Lung (tissue), 12 donors: ENCODE data around the gene AGPS. TPM values are rescaled to one million over a fixed set of nuclear protein-coding genes. Genes with fewer than 3 reads are reported as not detected.

Source experiments
- ATAC-seq: fragments of 200-7000 bp; cut with Tn5 transposase; one replicate; pipeline ENCODE4 v1.9.1; 2020; ENCODE audit warnings: moderate number of reproducible peaks; ENCODE audit not compliant: insufficient read depth, low FRiP score
- DNase-seq, 3 donors: peaks; one replicate each; pipeline ENCODE4 v3.0.0-alpha.2; 2013 to 2017
- H3K27ac ChIP-seq, 2 donors: one replicate each; pipeline ENCODE4 v1.5.1; 2013; ENCODE audit warnings: mild to moderate bottlenecking in 2 of 2, moderate library complexity in 2 of 2, control low read depth in 1 of 2, inconsistent platforms in 1 of 2, low read depth in 1 of 2, low read length in 1 of 2
- H3K27me3 ChIP-seq, 3 donors: one replicate each; pipeline ENCODE4 v1.5.1; 2013; ENCODE audit warnings: low read length in 2 of 3; ENCODE audit not compliant: control insufficient read depth in 3 of 3, insufficient read depth in 3 of 3
- H3K36me3 ChIP-seq, 4 donors: one replicate each; pipeline ENCODE4 v1.5.1; 2013; ENCODE audit warnings: low read length in 4 of 4, mild to moderate bottlenecking in 1 of 4, moderate library complexity in 1 of 4; ENCODE audit not compliant: control insufficient read depth in 4 of 4, insufficient read depth in 4 of 4
- H3K4me1 ChIP-seq, 5 donors: one replicate each; pipeline ENCODE4 v1.5.1; 2013; ENCODE audit warnings: low read length in 5 of 5, mild to moderate bottlenecking in 2 of 5, moderate library complexity in 1 of 5; ENCODE audit not compliant: control insufficient read depth in 5 of 5, insufficient read depth in 5 of 5
- H3K4me3 ChIP-seq: one replicate; pipeline ENCODE4 v1.5.1; 2013; ENCODE audit warnings: mild to moderate bottlenecking, control low read depth, moderate library complexity
- H3K9ac ChIP-seq, 2 donors: one replicate each; pipeline ENCODE4 v1.5.1; 2013; ENCODE audit warnings: low read length in 2 of 2, control low read depth in 1 of 2; ENCODE audit not compliant: insufficient read depth in 1 of 2
- H3K9me3 ChIP-seq, 4 donors: one replicate each; pipeline ENCODE4 v1.5.1; 2013; ENCODE audit warnings: low read length in 3 of 4, mild to moderate bottlenecking in 1 of 4, moderate library complexity in 1 of 4; ENCODE audit not compliant: control insufficient read depth in 4 of 4, insufficient read depth in 3 of 4
- WGBS, 2 donors: extraction: QIAGEN DNeasy Blood & Tissue Kit; methylation state at CpG; one replicate each; pipeline ENCODE4 v1.1.7; 2013; 5-methylcytosine and 5-hydroxymethylcytosine counted together
- polyA plus RNA-seq, 2 donors: library from polyadenylated mRNA; stranded (reverse); fragments of 200-250 nt; gene quantifications; one replicate each; pipeline ENCODE4 v1.2.1, GENCODE V29; 2013
- total RNA-seq, 2 donors: library from RNA; depleted of rRNA in 1 of 2; stranded (reverse); fragments of >200 nt in 1 of 2; gene quantifications; one replicate each; pipeline ENCODE4 v1.2.1, GENCODE V29; 2014 to 2021
- TF ChIP-seq, protein P1 (sequence below): IDR thresholded peaks from 2 replicates; pipeline ENCODE4 v1.5.1; 2012; ENCODE audit warnings: mild to moderate bottlenecking; ENCODE audit errors: control extremely low read depth, extremely low read depth
- donor health status: control.
- donor health status: control.
- donor health status: Bipolar disorder and iron deficiency.
- donor health status: healthy.
- donor health status: DM: yes; HTN: yes; CAD: no.

The AGPS gene
- total and polyA plus RNA-seq, 4 donors = 5.2 to 43.9 (median 23.8) TPM

DNA sequence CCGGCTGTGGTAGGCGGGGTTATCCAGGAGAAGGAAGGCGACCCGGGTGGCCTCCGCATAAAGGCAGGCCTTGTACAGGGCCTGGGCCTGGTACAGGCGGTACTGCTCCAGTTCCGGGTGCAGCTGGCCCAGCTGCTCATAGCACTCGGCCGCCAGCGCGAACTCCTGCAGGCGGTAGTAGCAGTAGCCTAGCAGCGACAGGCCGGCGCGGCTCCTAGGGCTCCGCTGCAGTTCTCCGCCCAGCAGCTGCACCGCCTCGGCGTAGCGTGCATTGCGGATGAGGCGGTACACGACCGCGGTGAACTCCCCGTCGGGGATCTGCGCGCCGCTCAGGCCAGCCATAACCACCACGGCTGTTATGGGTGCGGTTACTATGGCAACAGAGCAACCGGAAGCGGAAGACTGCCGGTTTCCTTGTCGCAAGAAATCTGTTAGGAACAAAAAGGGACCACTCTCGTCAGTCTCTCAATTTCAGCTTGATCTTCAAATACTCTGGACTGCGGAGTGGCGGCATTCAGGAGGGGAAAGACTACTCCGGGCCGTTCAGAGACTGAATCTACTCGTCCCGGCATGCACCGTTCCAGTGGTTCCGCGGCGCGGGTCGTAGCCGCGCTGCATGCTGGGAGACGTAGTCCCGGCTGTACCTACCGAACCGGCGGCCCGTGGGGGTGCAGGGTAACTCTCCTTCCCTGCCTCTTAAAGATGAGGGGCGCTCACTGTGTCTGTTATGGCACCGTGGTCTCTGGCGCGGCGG lies 160.0 kb downstream of the AGPS start:
- no peaks in the 10 kb centered on the region for H3K27me3 ChIP-seq
- H3K4me1 ChIP-seq = peaks cover 0 to 16% (median 5%) of the 10 kb centered on the region in 5 donors
- ATAC-seq = peak; percentile 97
- DNase-seq = peak; percentile 94 to 96 (median 95)
- peak overlapping the region; percentile 86 for H3K4me3 ChIP-seq
- no peaks in the 10 kb centered on the region for H3K36me3 ChIP-seq
- TF ChIP-seq, protein P1, sequence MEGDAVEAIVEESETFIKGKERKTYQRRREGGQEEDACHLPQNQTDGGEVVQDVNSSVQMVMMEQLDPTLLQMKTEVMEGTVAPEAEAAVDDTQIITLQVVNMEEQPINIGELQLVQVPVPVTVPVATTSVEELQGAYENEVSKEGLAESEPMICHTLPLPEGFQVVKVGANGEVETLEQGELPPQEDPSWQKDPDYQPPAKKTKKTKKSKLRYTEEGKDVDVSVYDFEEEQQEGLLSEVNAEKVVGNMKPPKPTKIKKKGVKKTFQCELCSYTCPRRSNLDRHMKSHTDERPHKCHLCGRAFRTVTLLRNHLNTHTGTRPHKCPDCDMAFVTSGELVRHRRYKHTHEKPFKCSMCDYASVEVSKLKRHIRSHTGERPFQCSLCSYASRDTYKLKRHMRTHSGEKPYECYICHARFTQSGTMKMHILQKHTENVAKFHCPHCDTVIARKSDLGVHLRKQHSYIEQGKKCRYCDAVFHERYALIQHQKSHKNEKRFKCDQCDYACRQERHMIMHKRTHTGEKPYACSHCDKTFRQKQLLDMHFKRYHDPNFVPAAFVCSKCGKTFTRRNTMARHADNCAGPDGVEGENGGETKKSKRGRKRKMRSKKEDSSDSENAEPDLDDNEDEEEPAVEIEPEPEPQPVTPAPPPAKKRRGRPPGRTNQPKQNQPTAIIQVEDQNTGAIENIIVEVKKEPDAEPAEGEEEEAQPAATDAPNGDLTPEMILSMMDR = no peak
- WGBS, 2 donors = 0 to 1% methylated on average over 58 to 64 of the region's 64 CpGs
- peak overlapping the region; percentile 94 to 99 for H3K27ac ChIP-seq
- H3K9me3 ChIP-seq = no peaks in the 10 kb centered on the region
- peak overlapping the region; percentile 76 to 96 for H3K9ac ChIP-seq

DNA sequence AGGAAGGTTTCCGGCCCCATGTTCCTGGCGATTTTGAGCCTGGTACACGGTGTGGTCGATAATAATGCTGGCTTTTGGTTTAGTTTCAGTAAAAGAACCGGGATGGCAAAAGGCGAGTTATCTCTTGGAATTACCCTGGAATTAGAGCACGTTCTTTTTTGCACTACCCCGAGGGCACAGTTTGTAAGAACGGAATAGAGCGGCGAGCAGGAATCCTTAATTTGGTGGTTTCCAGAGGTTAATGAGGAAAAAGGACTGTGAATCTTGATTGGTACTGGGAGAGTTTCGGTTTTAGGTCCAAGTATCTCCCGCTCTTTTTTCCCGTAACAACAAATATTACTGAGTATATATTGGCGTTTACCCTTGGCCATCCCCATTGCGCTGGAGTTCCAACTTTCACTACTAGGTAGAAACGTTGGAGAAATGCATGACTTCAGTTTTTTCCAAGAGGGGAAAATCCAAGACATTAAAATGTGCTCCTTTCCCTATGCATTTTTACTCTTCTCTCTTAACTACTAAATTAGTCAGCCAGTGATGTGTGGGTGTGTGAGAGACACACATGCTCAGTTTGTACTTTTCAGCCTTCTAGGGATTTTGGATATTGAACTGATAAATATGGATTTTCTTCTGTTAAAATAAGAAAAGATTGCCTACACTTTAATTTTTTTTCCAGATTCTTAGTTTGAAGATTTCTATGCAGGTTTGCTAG lies 160.8 kb downstream of the AGPS start:
- peaks cover 0 to 16% (median 5%) of the 10 kb centered on the region in 5 donors for H3K4me1 ChIP-seq
- H3K36me3 ChIP-seq = no peaks in the 10 kb centered on the region
- ATAC-seq = no peak
- 3 to 6% methylated on average over 17 of the region's 17 CpGs for WGBS, 2 donors
- H3K4me3 ChIP-seq = peak overlapping the region; percentile 86
- peak overlapping the region; percentile 94 to 99 for H3K27ac ChIP-seq
- peaks cover 0 to 2% (median 0%) of the 10 kb centered on the region in 4 donors for H3K9me3 ChIP-seq
- DNase-seq = no peak
- TF ChIP-seq, protein P1 = no peak
- peak overlapping the region; percentile 76 to 96 for H3K9ac ChIP-seq
- H3K27me3 ChIP-seq = no peaks in the 10 kb centered on the region

DNA sequence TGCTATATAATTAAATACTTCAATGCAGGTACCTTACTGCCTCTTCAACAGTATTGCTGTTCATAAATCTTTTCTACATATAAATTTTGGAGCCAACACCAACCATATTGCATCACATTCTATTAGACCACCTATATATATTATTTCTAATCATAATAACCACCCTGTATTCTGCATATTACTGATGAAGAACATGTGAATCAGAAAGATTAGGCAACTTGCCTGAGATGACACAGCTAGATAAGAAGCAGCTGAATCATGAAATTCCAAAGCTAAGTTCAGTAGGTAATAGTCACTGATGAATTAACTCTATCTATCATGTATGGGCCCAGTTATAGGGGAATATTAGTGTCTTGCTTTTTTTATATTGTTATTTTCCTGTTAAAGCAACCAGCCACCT lies 161.8 kb downstream of the AGPS start:
- H3K4me3 ChIP-seq = no peak overlapping the region
- no peak overlapping the region for H3K9ac ChIP-seq
- DNase-seq (no peak), ATAC-seq (no peak)
- H3K4me1 ChIP-seq = peaks cover 0 to 16% (median 5%) of the 10 kb centered on the region in 5 donors
- H3K36me3 ChIP-seq = no peaks in the 10 kb centered on the region
- TF ChIP-seq, protein P1 = no peak
- H3K9me3 ChIP-seq = peaks cover 0 to 2% (median 0%) of the 10 kb centered on the region in 4 donors
- H3K27me3 ChIP-seq = no peaks in the 10 kb centered on the region
- no peak overlapping the region for H3K27ac ChIP-seq
